HG02678 (cell line): ENCODE results near the gene CSNK1G1.
"Not testable (repeated sequence)": the region's sequence is repeated elsewhere in the genome, so short reads cannot be mapped to it uniquely, and the experiment has no call there.

Source experiments
- ATAC-seq: cut with Tn5 transposase; IDR thresholded peaks from one replicate; pipeline ENCODE4 v1.9.1; 2021; ENCODE audit warnings: mild to moderate bottlenecking, moderate library complexity; ENCODE audit not compliant: unreplicated experiment

Gene CSNK1G1

DNA sequence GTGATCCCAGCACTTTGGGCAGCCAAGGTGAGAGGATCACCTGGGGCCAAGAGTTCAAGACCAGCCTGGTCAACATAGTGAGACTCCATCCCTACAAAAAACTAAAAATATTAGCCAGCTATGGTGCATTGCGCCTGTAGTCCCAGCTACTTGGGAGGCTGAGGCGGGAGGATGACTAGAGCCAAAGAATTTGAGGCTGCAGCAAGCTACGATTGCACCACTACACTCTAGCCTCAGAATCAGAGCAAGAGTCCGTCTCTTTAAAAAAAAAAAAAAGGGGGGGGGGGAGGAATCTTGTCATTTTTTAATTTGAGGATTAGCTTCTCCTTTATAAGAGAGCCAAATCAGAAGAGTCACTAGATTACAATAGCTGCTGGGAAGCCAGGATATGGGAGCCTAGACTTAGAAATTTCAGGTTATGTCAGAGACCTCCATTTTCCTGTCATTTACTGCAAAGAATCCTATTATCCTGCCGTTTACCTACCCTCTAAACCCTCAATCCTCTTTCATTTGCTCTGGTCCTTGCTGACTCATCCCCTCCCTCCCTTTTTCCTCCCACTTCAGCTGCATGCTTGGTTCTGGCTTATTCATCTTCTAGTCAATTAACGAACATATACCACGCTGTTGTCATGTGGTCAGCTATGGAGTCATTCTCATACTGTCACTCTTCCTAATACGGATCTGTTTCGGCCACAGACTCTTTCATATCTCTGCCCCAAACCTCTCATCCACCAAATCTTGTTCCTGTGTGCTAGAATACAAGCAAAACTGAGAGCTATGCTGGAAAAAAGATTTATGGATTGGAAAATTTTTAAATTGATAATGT, 109.4 kb downstream of the CSNK1G1 start:
- peak; percentile 89 for ATAC-seq

DNA sequence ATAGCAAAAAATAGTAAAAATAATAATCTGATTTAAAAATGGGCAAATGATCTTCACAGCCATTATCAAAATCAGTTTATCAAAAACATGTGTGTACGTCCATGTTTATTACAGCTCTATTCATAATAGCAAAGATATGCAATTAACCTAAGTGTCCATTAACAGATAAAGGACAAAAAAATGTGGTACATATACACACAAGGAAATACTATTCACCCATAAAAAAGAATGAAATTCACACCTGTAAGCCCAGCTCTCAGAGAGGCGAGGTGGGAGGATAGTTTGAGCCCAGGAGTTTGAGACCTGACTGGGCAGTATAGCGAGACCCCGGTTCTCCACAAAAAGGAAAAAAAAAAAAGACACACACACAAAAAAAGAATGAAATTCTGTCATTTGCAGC, 110.6 kb downstream of the CSNK1G1 start:
- ATAC-seq, result no peak

DNA sequence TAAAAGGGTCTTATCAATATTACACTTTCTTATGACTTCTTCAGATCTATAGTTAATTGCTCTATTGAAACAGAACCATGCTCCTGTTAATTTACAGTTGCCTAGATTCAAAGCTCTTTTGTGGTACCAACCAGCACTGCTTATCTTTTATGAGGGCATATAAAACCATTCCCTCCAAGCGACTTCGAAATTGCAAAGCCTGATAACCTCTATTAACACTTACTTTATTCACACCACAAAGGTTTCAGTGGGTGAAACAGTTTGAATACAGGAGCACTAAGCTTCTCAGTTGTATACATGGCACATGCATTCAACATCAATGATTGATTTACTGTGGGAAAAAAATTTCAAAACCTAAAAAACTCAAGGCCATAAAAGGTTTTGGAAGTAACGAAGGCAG, 118.3 kb downstream of the CSNK1G1 start:
- ATAC-seq, result no peak

DNA sequence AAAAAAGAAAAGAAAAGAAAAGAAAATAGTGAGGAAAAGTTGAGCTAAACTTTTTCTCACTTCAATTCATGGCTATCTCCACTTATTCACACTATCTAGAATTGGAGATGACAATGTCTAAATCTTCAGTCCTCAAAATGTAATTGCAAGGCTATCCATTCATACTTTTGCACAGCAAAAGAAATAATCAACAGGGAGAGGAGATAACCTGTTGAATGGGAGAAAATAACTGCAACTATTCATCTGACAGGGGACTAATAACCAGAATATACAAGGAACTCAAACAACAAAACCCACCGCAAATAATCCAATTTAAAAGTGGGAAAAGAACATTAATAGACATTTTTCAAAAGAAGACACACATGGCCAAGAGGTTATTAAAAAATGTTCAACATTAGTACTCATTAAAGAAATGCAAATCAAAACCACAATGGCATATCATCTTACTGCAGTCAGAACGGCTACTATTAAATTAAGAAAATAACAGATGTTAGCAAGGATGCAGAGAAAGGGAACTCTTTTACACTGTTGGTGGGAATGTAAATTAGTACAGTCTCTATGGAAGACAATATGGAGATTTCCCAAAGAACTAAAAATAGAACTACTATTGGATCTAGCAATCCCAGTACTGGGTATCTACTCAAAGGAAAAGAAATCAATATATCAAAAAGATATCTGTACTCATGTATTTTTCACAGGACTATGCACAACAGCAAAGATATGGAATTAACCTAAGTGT, 119.6 kb downstream of the CSNK1G1 start:
- ATAC-seq, result no peak

DNA sequence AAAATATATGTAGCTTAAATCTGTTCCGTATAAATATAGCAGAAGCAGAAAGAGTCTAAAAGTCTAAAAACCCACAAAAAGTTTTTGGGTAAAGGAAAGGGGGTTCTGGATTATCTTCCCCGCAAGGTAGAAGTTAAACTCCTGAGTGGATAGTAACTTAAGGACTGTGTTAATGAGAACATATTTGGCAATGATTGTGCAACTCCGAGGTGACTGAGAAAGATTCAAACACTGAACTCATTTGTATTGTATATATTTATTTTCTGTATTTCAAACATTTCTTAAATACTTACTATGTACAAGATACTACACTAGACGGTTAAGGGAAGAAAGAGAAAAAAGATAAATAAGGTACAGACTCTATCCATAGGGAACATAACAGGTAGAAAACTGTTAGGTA, 120.4 kb downstream of the CSNK1G1 start:
- no peak for ATAC-seq

DNA sequence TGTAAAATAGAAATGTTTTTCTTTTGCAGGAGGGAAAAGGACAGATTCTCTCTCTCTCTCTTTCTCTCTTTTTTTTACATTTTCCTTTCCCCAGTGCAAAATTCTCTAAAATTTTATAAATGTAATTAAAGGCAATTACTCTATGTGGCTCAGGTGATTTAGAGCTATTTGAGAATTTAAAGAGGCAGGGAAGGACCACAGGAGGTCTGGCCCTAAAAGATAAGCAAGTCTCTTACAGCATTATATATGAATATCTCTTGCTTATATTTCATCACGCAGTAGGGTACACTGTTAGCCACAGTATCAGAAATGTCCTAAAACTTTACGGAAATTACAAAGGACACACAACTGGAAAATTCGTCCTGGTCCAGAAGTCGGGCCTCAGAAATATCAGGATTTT, 122.7 kb downstream of the CSNK1G1 start:
- ATAC-seq, result no peak

- ATAC-seq, result no peak
Observed at GRCh38 chr15:64232400-64232799, 123.6 kb downstream of the CSNK1G1 start.

DNA sequence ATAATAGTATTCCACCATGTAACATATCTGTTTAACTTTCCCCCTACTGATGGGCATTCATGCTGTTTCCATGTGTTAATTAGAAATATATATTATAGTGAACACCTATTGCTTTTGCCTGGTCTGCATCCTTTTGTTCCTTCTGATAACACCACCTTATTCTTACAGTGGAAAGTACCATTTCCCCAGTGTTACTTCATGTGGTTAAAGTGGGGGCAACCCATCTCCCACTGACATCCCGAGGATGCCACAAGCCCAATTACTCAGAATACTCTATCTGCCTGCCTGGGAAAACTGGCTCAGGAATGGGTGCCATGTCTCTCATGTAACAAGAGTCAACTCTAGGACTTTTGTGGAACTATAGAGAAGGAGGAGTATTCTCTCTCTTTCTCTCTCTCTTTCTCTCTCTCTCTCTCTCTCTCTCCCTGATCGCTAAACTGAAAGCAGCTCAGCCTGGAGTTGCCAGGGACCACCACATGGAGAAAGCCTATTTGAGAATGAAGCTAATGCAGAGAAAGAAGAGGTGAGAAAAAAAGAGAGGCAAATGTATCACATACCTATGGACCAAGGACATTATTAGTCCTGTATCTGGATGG, 126.7 kb downstream of the CSNK1G1 start:
- ATAC-seq, result no peak

- ATAC-seq, result no peak
Observed at GRCh38 chr15:64225804-64226203, 130.2 kb downstream of the CSNK1G1 start.

GRCh38 chr15:64224511-64224910, 131.5 kb downstream of the CSNK1G1 start:
- no peak for ATAC-seq

DNA sequence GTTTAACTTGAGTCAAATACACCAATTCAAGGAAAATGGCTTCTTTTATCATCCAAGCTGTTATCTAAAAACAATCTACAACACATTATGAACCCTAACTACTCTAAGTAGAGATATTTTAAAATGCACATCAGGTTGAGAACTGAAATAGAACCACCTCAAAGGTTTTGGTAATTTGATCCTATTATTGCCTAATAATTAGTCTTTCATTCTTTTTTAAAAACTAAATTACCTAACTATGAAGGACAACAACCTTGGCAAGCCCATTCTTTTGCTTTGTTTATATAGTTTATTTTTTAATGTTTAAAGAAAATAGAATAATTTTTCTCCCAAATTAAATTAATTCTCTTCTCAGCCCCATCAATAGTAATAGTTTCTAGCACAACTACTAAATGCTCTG, 132.1 kb downstream of the CSNK1G1 start:
- ATAC-seq, result no peak

DNA sequence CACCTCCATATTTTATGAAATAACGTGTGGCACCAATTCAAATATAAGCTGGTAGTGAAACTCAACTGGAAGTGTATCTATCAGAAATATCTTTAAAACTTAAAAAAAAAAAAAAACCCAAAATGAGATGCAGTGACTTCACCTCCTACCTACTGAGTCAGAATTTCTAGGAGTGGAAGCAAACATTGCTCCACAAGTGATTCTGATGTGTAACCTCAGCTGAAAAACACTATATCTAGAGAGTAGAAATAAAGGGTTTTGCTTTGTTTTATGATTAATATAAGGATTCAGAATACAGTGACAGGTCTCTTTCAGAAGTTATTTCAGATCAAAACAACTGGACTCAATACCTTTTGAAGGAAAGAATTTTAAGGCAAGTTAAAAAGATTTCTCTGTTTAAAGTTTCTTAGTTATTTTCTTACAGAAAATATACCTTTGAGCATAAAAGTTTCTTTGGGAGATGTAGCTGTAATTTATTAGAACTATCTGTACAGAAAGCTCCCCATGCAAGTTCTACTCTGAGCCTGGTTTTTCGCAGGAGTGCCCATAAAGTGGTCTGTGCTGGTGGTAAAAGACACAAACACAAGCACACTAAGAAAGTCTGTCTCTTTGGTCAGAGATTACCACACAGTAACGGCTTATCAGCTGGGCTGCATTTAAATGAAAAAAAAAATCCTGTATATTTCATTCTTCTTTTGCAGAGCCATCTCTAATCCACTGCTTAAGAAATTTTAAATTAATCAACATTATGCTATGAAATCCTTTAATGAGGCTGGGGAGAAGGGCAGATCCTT, 133.2 kb downstream of the CSNK1G1 start:
- ATAC-seq, result no peak

GRCh38 chr15:64221911-64222310, 134.1 kb downstream of the CSNK1G1 start:
- ATAC-seq, result not testable (repeated sequence)

DNA sequence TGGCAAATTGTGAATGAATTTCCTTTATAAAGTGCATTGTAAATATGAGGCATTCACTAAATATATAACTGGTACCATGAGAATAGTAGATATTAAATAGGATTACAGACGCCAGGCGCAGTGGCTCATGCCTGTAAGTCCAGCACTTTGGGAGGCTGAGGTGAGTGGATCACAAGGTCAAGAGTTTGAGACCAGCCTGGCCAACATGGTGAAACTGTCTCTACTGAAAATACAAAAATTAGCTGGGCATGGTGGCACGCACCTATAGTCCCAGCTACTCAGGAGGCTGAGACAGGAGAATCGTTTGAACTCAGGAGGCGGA, 138.6 kb downstream of the CSNK1G1 start:
- not testable (repeated sequence) for ATAC-seq

DNA sequence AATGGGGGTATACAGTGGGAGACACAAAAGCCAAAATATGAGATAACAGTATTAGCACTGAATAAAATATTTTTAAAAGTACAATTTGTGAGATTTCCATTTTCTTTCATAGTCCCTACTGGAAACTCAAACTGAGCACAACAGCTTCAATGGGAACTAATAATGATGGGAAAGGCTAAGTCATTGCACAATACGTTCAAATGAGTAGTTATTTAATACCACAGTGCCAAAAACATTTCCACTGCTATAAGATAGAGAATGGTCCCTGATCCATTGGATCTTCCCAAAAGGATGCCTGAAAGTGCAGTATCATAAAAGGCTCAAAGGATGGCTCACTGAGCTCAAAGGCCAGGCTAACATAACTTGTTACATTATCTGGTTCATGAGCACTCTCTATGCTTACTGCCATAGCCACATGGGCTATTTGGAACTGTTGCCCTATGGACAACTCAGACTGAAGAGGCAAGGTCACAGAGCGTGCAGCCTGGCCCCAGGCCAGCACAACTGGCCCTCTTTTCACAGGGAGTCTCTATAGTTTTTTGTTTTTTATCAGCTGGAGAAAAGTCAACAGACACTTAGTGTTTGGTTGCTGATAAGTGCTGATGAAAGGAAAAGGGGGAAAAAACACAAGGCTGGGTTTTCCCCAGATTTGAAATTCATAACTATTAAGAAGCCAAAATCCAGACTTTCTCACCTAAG, 139.1 kb downstream of the CSNK1G1 start:
- no peak for ATAC-seq

DNA sequence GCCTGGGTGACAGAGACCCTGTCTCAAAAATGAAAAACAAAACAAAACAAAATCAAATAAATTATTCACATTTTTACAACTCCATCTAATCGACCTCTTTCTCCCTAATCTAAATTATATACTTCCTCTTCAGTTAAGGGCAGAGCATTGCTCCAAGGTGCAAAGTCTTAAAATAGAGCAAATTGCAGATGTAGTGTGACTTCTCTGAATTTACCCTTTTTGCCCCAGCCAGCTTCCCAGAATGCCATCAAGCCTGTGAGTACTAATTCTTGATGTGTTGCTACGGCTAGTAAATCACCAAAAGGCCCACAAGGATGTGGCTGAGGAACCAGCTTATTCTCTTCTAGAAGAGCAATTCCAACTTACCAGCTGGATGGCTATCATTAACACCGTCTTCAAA, 139.8 kb downstream of the CSNK1G1 start:
- no peak for ATAC-seq

DNA sequence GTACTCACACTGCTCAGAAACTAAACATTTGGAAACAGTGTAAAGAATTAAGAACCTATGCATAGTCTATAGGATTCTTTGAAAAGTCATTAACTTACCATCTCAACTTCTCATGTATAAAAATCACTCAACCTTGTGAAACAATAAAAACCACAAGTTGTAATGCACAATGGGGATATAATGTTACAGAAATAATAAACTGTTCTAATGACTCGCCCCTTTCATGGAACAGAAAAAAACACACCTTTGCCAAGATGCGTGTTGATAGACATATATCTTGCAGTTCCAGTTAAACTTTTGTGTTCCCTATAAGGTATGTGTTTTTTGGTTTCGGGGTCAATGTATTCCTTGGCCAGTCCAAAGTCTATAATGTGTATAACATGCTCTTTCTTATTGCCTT, 142.3 kb downstream of the CSNK1G1 start:
- ATAC-seq, result no peak

- no peak for ATAC-seq
Observed at GRCh38 chr15:64211696-64212095, 144.3 kb downstream of the CSNK1G1 start.

GRCh38 chr15:64210371-64210770, 145.6 kb downstream of the CSNK1G1 start:
- ATAC-seq, result no peak

- ATAC-seq, result no peak
Observed at GRCh38 chr15:64209680-64210334, 146.2 kb downstream of the CSNK1G1 start.
